Uterus (tissue), 2 donors: ENCODE results near the gene DRC7.

Experiments
- POLR2A ChIP-seq, 2 donors: fragments of 450-650 bp; IDR thresholded peaks; one replicate each; pipeline ENCODE4 v1.6.1; 2016; ENCODE audit warnings: antibody characterized with exemption in 2 of 2, mild to moderate bottlenecking in 1 of 2, moderate library complexity in 1 of 2
- TF ChIP-seq, protein P1 (sequence below), 4 experiments: fragments of 200-600 bp in 2 of 4; fragments of 450-650 bp in 2 of 4; sonication (generic) in 2 of 4; IDR thresholded peaks; one replicate each; pipeline ENCODE4 v1.5.1; 2016 to 2019; ENCODE audit warnings: antibody characterized with exemption in 4 of 4, mild to moderate bottlenecking in 2 of 4, moderate library complexity in 1 of 4

DNA sequence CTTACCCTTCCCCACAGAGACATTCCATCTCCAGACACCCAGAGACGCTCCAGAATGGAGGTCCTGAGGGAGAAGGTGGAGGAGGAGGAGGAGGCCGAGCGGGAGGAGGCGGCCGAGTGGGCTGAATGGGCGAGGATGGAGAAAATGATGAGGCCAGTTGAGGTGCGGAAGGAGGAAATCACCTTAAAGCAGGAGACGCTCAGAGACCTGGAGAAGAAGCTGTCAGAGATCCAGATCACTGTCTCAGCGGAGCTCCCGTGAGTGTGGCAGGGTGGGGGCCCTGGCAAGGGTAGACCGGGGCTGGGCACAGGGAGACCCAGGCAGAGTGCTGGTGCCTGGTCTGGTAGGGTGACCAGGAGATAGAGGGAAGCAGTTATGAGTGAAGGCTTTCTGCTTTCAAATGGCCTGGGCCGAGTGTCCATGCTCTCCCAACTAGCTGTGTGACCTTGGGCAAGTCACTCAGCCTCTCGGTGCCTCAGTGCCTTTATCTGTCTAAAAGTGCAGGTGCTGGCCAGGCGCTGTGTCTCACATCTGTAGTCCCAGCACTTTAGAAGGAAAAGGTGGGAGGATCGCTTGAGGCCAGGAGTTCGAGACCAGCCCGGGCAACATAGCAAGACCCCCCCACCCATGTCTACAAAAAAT, 3.4 kb downstream of the DRC7 start:
- TF ChIP-seq, protein P1, sequence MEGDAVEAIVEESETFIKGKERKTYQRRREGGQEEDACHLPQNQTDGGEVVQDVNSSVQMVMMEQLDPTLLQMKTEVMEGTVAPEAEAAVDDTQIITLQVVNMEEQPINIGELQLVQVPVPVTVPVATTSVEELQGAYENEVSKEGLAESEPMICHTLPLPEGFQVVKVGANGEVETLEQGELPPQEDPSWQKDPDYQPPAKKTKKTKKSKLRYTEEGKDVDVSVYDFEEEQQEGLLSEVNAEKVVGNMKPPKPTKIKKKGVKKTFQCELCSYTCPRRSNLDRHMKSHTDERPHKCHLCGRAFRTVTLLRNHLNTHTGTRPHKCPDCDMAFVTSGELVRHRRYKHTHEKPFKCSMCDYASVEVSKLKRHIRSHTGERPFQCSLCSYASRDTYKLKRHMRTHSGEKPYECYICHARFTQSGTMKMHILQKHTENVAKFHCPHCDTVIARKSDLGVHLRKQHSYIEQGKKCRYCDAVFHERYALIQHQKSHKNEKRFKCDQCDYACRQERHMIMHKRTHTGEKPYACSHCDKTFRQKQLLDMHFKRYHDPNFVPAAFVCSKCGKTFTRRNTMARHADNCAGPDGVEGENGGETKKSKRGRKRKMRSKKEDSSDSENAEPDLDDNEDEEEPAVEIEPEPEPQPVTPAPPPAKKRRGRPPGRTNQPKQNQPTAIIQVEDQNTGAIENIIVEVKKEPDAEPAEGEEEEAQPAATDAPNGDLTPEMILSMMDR (IDR thresholded peaks at IDR 0.05): no peak
- no peak for TF ChIP-seq POLR2A (IDR thresholded peaks at IDR 0.05)
